Suprapubic skin (tissue), 3 donors: Measurements from ENCODE around the gene DOC2B.

ENCODE experiments used
- CTCF ChIP-seq, 2 donors: fragments of 200-600 bp in 1 of 2; fragments of 450-650 bp in 1 of 2; sonication (generic) in 1 of 2; IDR thresholded peaks; one replicate each; pipeline ENCODE4 v1.5.1; 2016 to 2019; ENCODE audit warnings: antibody characterized with exemption in 2 of 2, mild to moderate bottlenecking in 1 of 2, moderate library complexity in 1 of 2
- EP300 ChIP-seq: sonication (generic); formaldehyde crosslinking; IDR thresholded peaks from one replicate; pipeline ENCODE4 v1.6.1; 2017; ENCODE audit warnings: antibody characterized with exemption
- POLR2A ChIP-seq, 2 donors: fragments of 450-650 bp; IDR thresholded peaks; one replicate each; pipeline ENCODE4 v1.6.1; 2017; ENCODE audit warnings: antibody characterized with exemption in 2 of 2, mild to moderate bottlenecking in 2 of 2, moderate library complexity in 2 of 2

GRCh38 chr17:227946-228615 is 46.6 kb upstream of the DOC2B start:
- TF ChIP-seq EP300 (no peak), CTCF (IDR thresholded peaks at IDR 0.05) (no peak), POLR2A (IDR thresholded peaks at IDR 0.05) (no peak)
